ENCODE data around the gene CDKAL1. TPM values are rescaled to one million over a fixed set of nuclear protein-coding genes. Genes with fewer than 3 reads are reported as not detected.

CDKAL1 gene
- total and polyA plus RNA-seq, 8 donors, result 13.6 to 20.7 (median 17.5) TPM

GRCh38 chr6:21132856-21133838, 598.9 kb downstream of the CDKAL1 start:
- ATAC-seq (no peak), DNase-seq (peak in 2 of 4 donors; percentile 16 to 28)
- no peak for TF ChIP-seq CTCF (IDR thresholded peaks at IDR 0.05)
- no peaks in the 10 kb centered on the region for H3K36me3 ChIP-seq
- intact Hi-C loops (cut with DNase I), result no loop called here
- H3K4me3 ChIP-seq, result no peak overlapping the region
- H3K4me1 ChIP-seq, result no peaks in the 10 kb centered on the region
- H3K27ac ChIP-seq, result no peak overlapping the region
- no peaks in the 10 kb centered on the region for H3K9me3 ChIP-seq
- no peaks in the 10 kb centered on the region for H3K27me3 ChIP-seq

- H3K4me3 ChIP-seq, result no peak overlapping the region
- H3K27ac ChIP-seq, result no peak overlapping the region
- no peaks in the 10 kb centered on the region for H3K4me1 ChIP-seq
- no peak for TF ChIP-seq CTCF (IDR thresholded peaks at IDR 0.05)
- no peaks in the 10 kb centered on the region for H3K36me3 ChIP-seq
- intact Hi-C loops (cut with DNase I), result no loop called here
- no peaks in the 10 kb centered on the region for H3K27me3 ChIP-seq
- DNase-seq (no peak), ATAC-seq (no peak)
- H3K9me3 ChIP-seq, result no peaks in the 10 kb centered on the region
Measured at GRCh38 chr6:21133901-21134300, 599.6 kb downstream of the CDKAL1 start.

GRCh38 chr6:21134356-21134755, 600.1 kb downstream of the CDKAL1 start:
- Histone ChIP-seq H3K9me3 (no peaks in the 10 kb centered on the region), H3K36me3 (no peaks in the 10 kb centered on the region), H3K27me3 (no peaks in the 10 kb centered on the region), H3K27ac (no peak overlapping the region), H3K4me3 (no peak overlapping the region), H3K4me1 (no peaks in the 10 kb centered on the region)
- no peak for TF ChIP-seq CTCF (IDR thresholded peaks at IDR 0.05)
- DNase-seq, result no peak
- intact Hi-C loops (cut with DNase I), result no loop called here
- no peak for ATAC-seq

- H3K27me3 ChIP-seq, result no peaks in the 10 kb centered on the region
- DNase-seq (no peak), ATAC-seq (no peak)
- H3K4me1 ChIP-seq, result no peaks in the 10 kb centered on the region
- no peak overlapping the region for H3K4me3 ChIP-seq
- no peaks in the 10 kb centered on the region for H3K9me3 ChIP-seq
- no peak for TF ChIP-seq CTCF (IDR thresholded peaks at IDR 0.05)
- intact Hi-C loops (cut with DNase I), result no loop called here
- no peaks in the 10 kb centered on the region for H3K36me3 ChIP-seq
- no peak overlapping the region for H3K27ac ChIP-seq
Measured at GRCh38 chr6:21135484-21136013, 601.3 kb downstream of the CDKAL1 start.

- Histone ChIP-seq H3K27me3 (no peaks in the 10 kb centered on the region), H3K36me3 (no peaks in the 10 kb centered on the region), H3K9me3 (no peaks in the 10 kb centered on the region), H3K4me3 (no peak overlapping the region), H3K27ac (no peak overlapping the region), H3K4me1 (no peaks in the 10 kb centered on the region)
- intact Hi-C loops (cut with DNase I), result no loop called here
- no peak for DNase-seq
- peak; percentile 35 for ATAC-seq
- TF ChIP-seq CTCF (IDR thresholded peaks at IDR 0.05), result no peak
Measured at GRCh38 chr6:21137700-21138335, 603.6 kb downstream of the CDKAL1 start.
